Sigmoid colon (tissue), 7 donors: Measurements from ENCODE around the gene PRLR. TPM values are rescaled to one million over a fixed set of nuclear protein-coding genes. Genes with fewer than 3 reads are reported as not detected.

ENCODE experiments used
- DNase-seq: peaks from one replicate; pipeline ENCODE4 v3.0.0-alpha.2; 2019
- H3K27ac ChIP-seq, 4 donors: fragments of 200-600 bp; sonication (generic); one replicate each; pipeline ENCODE4 v1.5.1; 2016 to 2019; ENCODE audit warnings: mild to moderate bottlenecking in 1 of 4
- H3K27me3 ChIP-seq, 3 donors: fragments of 200-600 bp; sonication (generic); one replicate each; pipeline ENCODE4 v1.5.1; 2019; ENCODE audit warnings: mild to moderate bottlenecking in 1 of 3
- H3K36me3 ChIP-seq, 4 donors: fragments of 200-600 bp; sonication (generic); one replicate each; pipeline ENCODE4 v1.5.1; 2016 to 2019
- H3K4me1 ChIP-seq, 4 donors: fragments of 200-600 bp; sonication (generic); one replicate each; pipeline ENCODE4 v1.5.1; 2017 to 2019
- H3K4me3 ChIP-seq, 4 donors: fragments of 200-600 bp; sonication (generic); one replicate each; pipeline ENCODE4 v1.5.1; 2017 to 2019; ENCODE audit warnings: mild to moderate bottlenecking in 2 of 4, moderate library complexity in 1 of 4
- H3K9me3 ChIP-seq, 4 donors: fragments of 200-600 bp in 3 of 4; sonication (generic) in 3 of 4; one replicate each; pipeline versions ENCODE4 v1.5.1 to v1.6.1; 2013 to 2019
- CTCF ChIP-seq, 4 experiments: fragments of 450-650 bp in 3 of 4; fragments of 200-600 bp in 1 of 4; IDR thresholded peaks; one replicate each; pipeline ENCODE4 v1.5.1; 2016 to 2019; ENCODE audit warnings: antibody characterized with exemption in 4 of 4, mild to moderate bottlenecking in 3 of 4, moderate library complexity in 2 of 4
- EP300 ChIP-seq, 4 donors: sonication (generic); formaldehyde crosslinking; IDR thresholded peaks; one replicate each; pipeline ENCODE4 v1.6.1; 2017; ENCODE audit warnings: antibody characterized with exemption in 4 of 4
- POLR2A ChIP-seq, 2 donors: fragments of 450-650 bp; IDR thresholded peaks; one replicate each; pipeline ENCODE4 v1.6.1; 2016; ENCODE audit warnings: antibody characterized with exemption in 2 of 2, mild to moderate bottlenecking in 2 of 2, moderate library complexity in 2 of 2
- POLR2AphosphoS5 ChIP-seq, 4 donors: sonication (generic); formaldehyde crosslinking; IDR thresholded peaks; one replicate each; pipeline ENCODE4 v1.6.1; 2017; ENCODE audit warnings: antibody characterized with exemption in 4 of 4
- WGBS, 2 donors: extraction: QIAGEN DNeasy Blood & Tissue Kit; methylation state at CpG; one replicate each; pipeline ENCODE4 v1.1.7; 2013; 5-methylcytosine and 5-hydroxymethylcytosine counted together
- intact Hi-C: fragments of 100-400 bp; cut with DNase I; formaldehyde crosslinking; loops from one replicate; pipeline ENCODE4 v1.15.1; 2023
- polyA plus RNA-seq, 3 donors: library from polyadenylated mRNA; stranded (reverse); fragments of 200-250 nt; gene quantifications; one replicate each; pipeline ENCODE4 v1.2.3, GENCODE V29; 2013
- total RNA-seq, 4 donors: library from RNA; depleted of rRNA; stranded (reverse); fragments of >200 nt; gene quantifications; one replicate each; pipeline ENCODE4 v1.1.0, GENCODE V29; 2016
- donor health status: healthy with polysubstance abuse.
- donor health status: Bipolar disorder and iron deficiency.
- donor health status: healthy.

Gene PRLR
- total and polyA plus RNA-seq, 7 donors, result 0.60 to 1.9 (median 0.95) TPM

DNA sequence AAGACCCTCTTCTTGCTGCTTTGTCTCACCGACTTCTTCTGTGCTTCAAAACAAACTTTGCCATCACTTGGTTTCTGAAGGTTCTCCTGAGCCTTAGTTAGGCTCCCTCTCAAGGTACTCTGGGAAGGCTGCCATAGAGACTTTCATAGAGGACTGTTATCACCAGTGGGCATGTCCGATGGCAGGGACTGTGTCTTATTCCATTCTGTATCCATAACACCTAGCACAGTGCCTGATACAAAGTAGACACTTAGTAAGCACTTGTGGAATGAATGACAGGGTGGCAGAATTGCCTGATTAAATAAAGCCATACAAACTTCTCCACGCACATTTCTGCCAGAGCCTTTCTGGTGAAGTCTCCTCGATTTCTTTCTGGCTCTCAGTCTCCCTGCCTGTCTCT, 215.2 kb downstream of the PRLR start:
- H3K27me3 ChIP-seq, result no peaks in the 10 kb centered on the region
- TF ChIP-seq EP300 (IDR thresholded peaks at IDR 0.05) (no peak), POLR2AphosphoS5 (IDR thresholded peaks at IDR 0.05) (no peak), CTCF (IDR thresholded peaks at IDR 0.05) (no peak), POLR2A (IDR thresholded peaks at IDR 0.05) (no peak)
- WGBS, 2 donors, result 68 to 90% methylated on average over 4 of the region's 4 CpGs

GRCh38 chr5:35012796-35013195, 217.5 kb downstream of the PRLR start:
- Histone ChIP-seq H3K36me3 (no peaks in the 10 kb centered on the region), H3K27me3 (no peaks in the 10 kb centered on the region), H3K9me3 (no peaks in the 10 kb centered on the region), H3K4me1 (no peaks in the 10 kb centered on the region), H3K4me3 (no peak overlapping the region), H3K27ac (no peak overlapping the region)
- 95% methylated on average over 5 of the region's 5 CpGs for WGBS, 2 donors
- TF ChIP-seq EP300 (IDR thresholded peaks at IDR 0.05) (no peak), POLR2A (IDR thresholded peaks at IDR 0.05) (no peak), CTCF (IDR thresholded peaks at IDR 0.05) (no peak), POLR2AphosphoS5 (IDR thresholded peaks at IDR 0.05) (no peak)
- intact Hi-C loops, result no loop called here
- DNase-seq, result no peak

More for the DNA sequence above, 215.2 kb downstream of the PRLR start:
- no peaks in the 10 kb centered on the region for H3K4me1 ChIP-seq
- no peak for DNase-seq
- no peaks in the 10 kb centered on the region for H3K36me3 ChIP-seq
- H3K27ac ChIP-seq, result no peak overlapping the region
- intact Hi-C loops, result no loop called here
- no peaks in the 10 kb centered on the region for H3K9me3 ChIP-seq
- no peak overlapping the region for H3K4me3 ChIP-seq

- Histone ChIP-seq H3K27me3 (no peaks in the 10 kb centered on the region), H3K9me3 (no peaks in the 10 kb centered on the region), H3K36me3 (no peaks in the 10 kb centered on the region), H3K27ac (no peak overlapping the region), H3K4me3 (no peak overlapping the region), H3K4me1 (no peaks in the 10 kb centered on the region)
- WGBS, 2 donors, result 81 to 84% methylated on average over 3 of the region's 3 CpGs
- intact Hi-C loops, result no loop called here
- DNase-seq, result no peak
- TF ChIP-seq POLR2A (IDR thresholded peaks at IDR 0.05) (no peak), EP300 (IDR thresholded peaks at IDR 0.05) (no peak), CTCF (IDR thresholded peaks at IDR 0.05) (no peak), POLR2AphosphoS5 (IDR thresholded peaks at IDR 0.05) (no peak)
Measured at GRCh38 chr5:35012365-35012764, 217.9 kb downstream of the PRLR start.

GRCh38 chr5:35010676-35011075, 219.6 kb downstream of the PRLR start:
- no peaks in the 10 kb centered on the region for H3K4me1 ChIP-seq
- no peak for DNase-seq
- intact Hi-C loops, result no loop called here
- H3K36me3 ChIP-seq, result no peaks in the 10 kb centered on the region
- no peaks in the 10 kb centered on the region for H3K27me3 ChIP-seq
- H3K27ac ChIP-seq, result no peak overlapping the region
- no peaks in the 10 kb centered on the region for H3K9me3 ChIP-seq
- no peak for TF ChIP-seq CTCF (IDR thresholded peaks at IDR 0.05)
- TF ChIP-seq EP300 (IDR thresholded peaks at IDR 0.05), result no peak
- TF ChIP-seq POLR2A (IDR thresholded peaks at IDR 0.05), result no peak
- no peak for TF ChIP-seq POLR2AphosphoS5 (IDR thresholded peaks at IDR 0.05)
- H3K4me3 ChIP-seq, result no peak overlapping the region

- intact Hi-C loops, result no loop called here
- DNase-seq, result no peak
- WGBS, 2 donors, result 93% methylated on average over 3 of the region's 3 CpGs
- Histone ChIP-seq H3K27me3 (no peaks in the 10 kb centered on the region), H3K9me3 (no peaks in the 10 kb centered on the region), H3K4me1 (no peaks in the 10 kb centered on the region), H3K27ac (no peak overlapping the region), H3K4me3 (no peak overlapping the region), H3K36me3 (no peaks in the 10 kb centered on the region)
- TF ChIP-seq POLR2AphosphoS5 (IDR thresholded peaks at IDR 0.05) (no peak), CTCF (IDR thresholded peaks at IDR 0.05) (no peak), EP300 (IDR thresholded peaks at IDR 0.05) (no peak), POLR2A (IDR thresholded peaks at IDR 0.05) (no peak)
Measured at GRCh38 chr5:35009657-35010056, 220.6 kb downstream of the PRLR start.
